PC-3 (cell line): ENCODE data around the gene IZUMO2. TPM values are rescaled to one million over a fixed set of nuclear protein-coding genes. Genes with fewer than 3 reads are reported as not detected.
A peak's percentile ranks its signal among the peaks of the same experiment; 100 is the strongest.

Source experiments
- ATAC-seq: fragments of 200-7000 bp; cut with Tn5 transposase; 2 replicates; pipeline ENCODE4 v1.9.1; 2020; ENCODE audit warnings: mild to moderate bottlenecking, moderate library complexity
- BruUV-seq: library from RNA; stranded (reverse); fragments of 400-500 nt; replicated peaks from 2 replicates; lab custom pipeline; 2021; lab: Mats Ljungman, UMichigan
- CTCF ChIA-PET: fragments of 300-600 bp; sonication (Branson Sonifier 250); formaldehyde crosslinking; loops from one replicate; lab custom pipeline; 2022; ENCODE audit warnings: antibody characterized with exemption; lab: Charles Lee
- POLR2A ChIA-PET: fragments of 300-600 bp; sonication (Branson Sonifier 250); formaldehyde crosslinking; loops from one replicate; lab custom pipeline; 2022; ENCODE audit warnings: antibody characterized with exemption; ENCODE audit not compliant: unreplicated experiment; lab: Charles Lee
- DNase-seq: peaks from one replicate; pipeline ENCODE4 v3.0.0-alpha.2; 2015
- H2AFZ ChIP-seq: fragments of 300-600 bp; sonication (generic); 2 replicates; pipeline ENCODE4 v1.6.0; 2016; ENCODE audit warnings: antibody characterized with exemption, low read length
- H3F3A ChIP-seq: fragments of 300-600 bp; sonication (generic); one replicate; pipeline ENCODE4 v1.6.0; 2017; ENCODE audit warnings: antibody characterized with exemption, low read length, control low read depth, mild to moderate bottlenecking; ENCODE audit not compliant: unreplicated experiment
- H3K27ac ChIP-seq: fragments of 300-600 bp; sonication (generic); 2 replicates; pipeline ENCODE4 v1.5.1; 2016; ENCODE audit warnings: mild to moderate bottlenecking, low read length
- H3K27me3 ChIP-seq: fragments of 300-600 bp; sonication (generic); 2 replicates; pipeline ENCODE4 v1.6.1; 2016; ENCODE audit warnings: low read length, mixed read lengths
- H3K36me3 ChIP-seq: fragments of 300-600 bp; sonication (generic); 2 replicates; pipeline ENCODE4 v1.6.1; 2016; ENCODE audit warnings: low read depth, mixed run types, low read length, mixed read lengths
- H3K4me1 ChIP-seq: fragments of 300-600 bp; sonication (generic); 2 replicates; pipeline ENCODE4 v1.5.1; 2016; ENCODE audit warnings: low read length; ENCODE audit not compliant: insufficient read depth
- H3K4me2 ChIP-seq: fragments of 300-600 bp; sonication (generic); 2 replicates; pipeline ENCODE4 v1.6.0; 2016; ENCODE audit warnings: low read length
- H3K4me3 ChIP-seq: fragments of 300-600 bp; sonication (generic); 2 replicates; pipeline ENCODE4 v1.5.1; 2016; ENCODE audit warnings: mild to moderate bottlenecking, low read length, mixed read lengths
- H3K79me2 ChIP-seq: fragments of 300-600 bp; sonication (generic); 2 replicates; pipeline ENCODE4 v1.6.1; 2017; ENCODE audit warnings: low read length, mixed read lengths
- H3K9ac ChIP-seq: fragments of 300-600 bp; sonication (generic); 2 replicates; pipeline ENCODE4 v1.6.0; 2016; ENCODE audit warnings: mild to moderate bottlenecking, low read length
- H3K9me2 ChIP-seq: fragments of 300-600 bp; sonication (generic); replicated peaks from 2 replicates; pipeline ENCODE4 v1.6.1; 2016; ENCODE audit warnings: mixed run types, low read length, mixed read lengths
- H3K9me3 ChIP-seq: fragments of 300-600 bp; sonication (generic); 2 replicates; pipeline ENCODE4 v1.6.1; 2016; ENCODE audit warnings: low read length, mixed read lengths
- H4K20me1 ChIP-seq: fragments of 300-600 bp; sonication (generic); 2 replicates; pipeline ENCODE4 v1.6.1; 2016; ENCODE audit warnings: low read length, mixed read lengths
- CTCF ChIP-seq: fragments of 300-600 bp; sonication (generic); conservative IDR thresholded peaks from 2 replicates; pipeline ENCODE4 v1.5.1; 2017; ENCODE audit warnings: antibody characterized with exemption, low read depth, mild to moderate bottlenecking, low read length
- EZH2 ChIP-seq: fragments of 300-600 bp; sonication (generic); IDR thresholded peaks from one replicate; pipeline ENCODE4 v1.6.1; 2017; ENCODE audit warnings: antibody characterized with exemption, mild to moderate bottlenecking, low read length; ENCODE audit not compliant: unreplicated experiment
- EZH2phosphoT487 ChIP-seq: fragments of 300-600 bp; sonication (generic); IDR thresholded peaks from 2 replicates; pipeline ENCODE4 v1.6.1; 2018; ENCODE audit warnings: mild to moderate bottlenecking, antibody characterized with exemption, low read length, borderline replicate concordance
- intact Hi-C: fragments of 100-400 bp; cut with micrococcal nuclease; formaldehyde crosslinking; loops from 2 replicates; pipeline ENCODE4 v1.9.0; 2023
- total RNA-seq: library from RNA; depleted of rRNA; stranded (reverse); fragments of >200 nt; gene quantifications from 2 replicates; pipeline ENCODE4 v1.2.3, GENCODE V29; 2014

IZUMO2 gene
- total RNA-seq, 1 experiment from 2014 or later: not detected

DNA sequence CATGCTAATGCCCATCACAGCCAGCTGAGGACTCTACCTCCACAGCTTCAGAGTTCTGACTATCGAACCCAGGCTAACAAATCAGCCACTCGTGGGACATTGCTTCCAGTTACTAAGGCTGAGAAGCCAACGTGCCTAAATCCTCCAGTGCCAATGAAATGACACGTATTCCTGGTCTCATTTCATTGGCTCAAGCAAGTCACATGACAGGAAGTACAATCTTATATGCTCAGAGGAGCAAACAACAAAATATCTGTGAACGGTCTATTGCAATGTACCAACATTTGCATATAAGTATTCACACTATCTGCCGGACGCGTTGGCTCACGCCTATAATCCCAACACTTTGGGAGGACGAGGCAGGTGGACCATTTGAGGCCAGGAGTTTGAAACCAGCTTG, 12.8 kb upstream of the IZUMO2 start:
- Histone ChIP-seq H4K20me1 (no peaks in the 10 kb centered on the region), H3K4me3 (no peak overlapping the region), H3K4me2 (no peak overlapping the region), H2AFZ (no peak overlapping the region; the same call in 1 of the 2 replicates), H3K27ac (no peak overlapping the region), H3K9me3 (no peaks in the 10 kb centered on the region), H3K79me2 (no peaks in the 10 kb centered on the region), H3K9me2 (no peaks in the 10 kb centered on the region), H3K27me3 (no peaks in the 10 kb centered on the region), H3F3A (no peaks in the 10 kb centered on the region), H3K4me1 (peaks cover 19% of the 10 kb centered on the region), H3K36me3 (no peaks in the 10 kb centered on the region), H3K9ac (no peak overlapping the region)
- DNase-seq (no peak), ATAC-seq (no peak)
- intact Hi-C loops: no loop called here
- POLR2A ChIA-PET: no interaction called here
- CTCF ChIA-PET: no interaction called here
- no TSS peak for BruUV-seq
- no peak for TF ChIP-seq EZH2phosphoT487
- TF ChIP-seq EZH2: no peak
- TF ChIP-seq CTCF: no peak

GRCh38 chr19:50174100-50174793, 11.2 kb upstream of the IZUMO2 start:
- ChIA-PET CTCF (no interaction called here), POLR2A (no interaction called here)
- no peaks in the 10 kb centered on the region for H4K20me1 ChIP-seq
- peaks cover 18% of the 10 kb centered on the region for H3K4me1 ChIP-seq
- no peaks in the 10 kb centered on the region for H3K36me3 ChIP-seq
- H3K4me2 ChIP-seq: no peak overlapping the region
- no TSS peak for BruUV-seq
- no peak overlapping the region for H3K4me3 ChIP-seq
- H3K9me3 ChIP-seq: no peaks in the 10 kb centered on the region
- no peak overlapping the region for H3K9ac ChIP-seq
- H3K79me2 ChIP-seq: no peaks in the 10 kb centered on the region
- H3F3A ChIP-seq: no peaks in the 10 kb centered on the region
- H3K27ac ChIP-seq: no peak overlapping the region
- H3K27me3 ChIP-seq: no peaks in the 10 kb centered on the region
- H3K9me2 ChIP-seq: no peaks in the 10 kb centered on the region
- no peak for TF ChIP-seq EZH2phosphoT487
- no peak for TF ChIP-seq CTCF
- TF ChIP-seq EZH2: no peak
- DNase-seq (no peak), ATAC-seq (no peak)
- intact Hi-C loops: no loop called here
- no peak overlapping the region for H2AFZ ChIP-seq

DNA sequence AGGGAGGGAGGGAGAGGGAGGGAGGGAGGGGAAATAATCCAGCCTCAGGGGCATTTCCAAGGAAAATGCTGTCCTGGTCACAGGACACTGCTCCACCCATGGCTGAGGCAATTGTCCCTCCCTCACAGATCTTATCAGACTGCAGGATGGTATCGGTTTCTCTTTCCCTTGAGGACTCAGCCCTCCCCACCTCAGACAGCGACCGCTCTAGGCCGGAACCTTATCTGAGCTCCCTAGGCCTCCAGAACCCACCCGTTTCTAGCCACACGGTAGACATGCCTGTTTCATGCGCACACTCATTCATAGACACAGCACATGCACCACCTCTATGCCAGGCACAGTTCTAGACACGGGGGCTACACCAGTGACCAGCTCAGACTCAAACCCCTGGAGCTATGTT, 10.0 kb upstream of the IZUMO2 start:
- TF ChIP-seq EZH2phosphoT487 (no peak), CTCF (no peak), EZH2 (no peak)
- peak; percentile 40 for DNase-seq
- H3K27me3 ChIP-seq: no peaks in the 10 kb centered on the region
- POLR2A ChIA-PET: no interaction called here
- no peak overlapping the region for H3K4me2 ChIP-seq
- no peaks in the 10 kb centered on the region for H3K9me2 ChIP-seq
- no peaks in the 10 kb centered on the region for H3K79me2 ChIP-seq
- intact Hi-C loops: no loop called here
- H3F3A ChIP-seq: no peaks in the 10 kb centered on the region
- 0 out of 2 replicates have a peak, but pooled peaks cover 9% of the 10 kb centered on the region for H3K4me1 ChIP-seq
- no peaks in the 10 kb centered on the region for H4K20me1 ChIP-seq
- H3K27ac ChIP-seq: no peak overlapping the region
- H3K9me3 ChIP-seq: no peaks in the 10 kb centered on the region
- H3K4me3 ChIP-seq: no peak overlapping the region
- no TSS peak for BruUV-seq
- no peaks in the 10 kb centered on the region for H3K36me3 ChIP-seq
- H3K9ac ChIP-seq: no peak overlapping the region
- peak; percentile 43; the same call in 1 of the 2 replicates for ATAC-seq
- CTCF ChIA-PET: interaction anchor here (0.6 kb wide), 1 partner anchor 39 kb away, joined by 3 read pairs; no protein-coding TSS in a partner anchor
- no peak overlapping the region for H2AFZ ChIP-seq
